Vagina (tissue), 2 donors: ENCODE data around the gene PRKRIP1. TPM values are rescaled to one million over a fixed set of nuclear protein-coding genes. Genes with fewer than 3 reads are reported as not detected.

Experiments used
- DNase-seq, 2 donors: peaks; one replicate each; pipeline ENCODE4 v3.0.0-alpha.2; 2017; ENCODE audit errors: extremely low spot score in 2 of 2
- H3K27ac ChIP-seq: fragments of 200-600 bp; sonication (generic); one replicate; pipeline ENCODE4 v1.5.1; 2019
- H3K27me3 ChIP-seq: fragments of 200-600 bp; sonication (generic); one replicate; pipeline ENCODE4 v1.5.1; 2019
- H3K36me3 ChIP-seq, 2 donors: fragments of 200-600 bp; sonication (generic); one replicate each; pipeline ENCODE4 v1.5.1; 2017 to 2019
- H3K4me1 ChIP-seq: fragments of 200-600 bp; sonication (generic); one replicate; pipeline ENCODE4 v1.5.1; 2019
- H3K4me3 ChIP-seq, 2 donors: fragments of 200-600 bp; sonication (generic); 1 replicate in 1 of 2; 2 replicates in 1 of 2; pipeline ENCODE4 v1.5.1; 2016 to 2019
- H3K9me3 ChIP-seq: fragments of 200-600 bp; sonication (generic); one replicate; pipeline ENCODE4 v1.5.1; 2019
- CTCF ChIP-seq, 3 experiments: fragments of 450-650 bp in 2 of 3; fragments of 200-600 bp in 1 of 3; sonication (generic) in 1 of 3; IDR thresholded peaks; one replicate each; pipeline ENCODE4 v1.5.1; 2017 to 2019; ENCODE audit warnings: antibody characterized with exemption in 3 of 3, mild to moderate bottlenecking in 2 of 3, moderate library complexity in 2 of 3
- POLR2A ChIP-seq, 2 donors: fragments of 450-650 bp; IDR thresholded peaks; one replicate each; pipeline ENCODE4 v1.6.1; 2017; ENCODE audit warnings: antibody characterized with exemption in 2 of 2, mild to moderate bottlenecking in 2 of 2, moderate library complexity in 2 of 2
- POLR2AphosphoS5 ChIP-seq, 2 donors: sonication (generic); formaldehyde crosslinking; IDR thresholded peaks; one replicate each; pipeline ENCODE4 v1.9.0; 2017; ENCODE audit warnings: antibody characterized with exemption in 2 of 2, mild to moderate bottlenecking in 2 of 2, low read depth in 1 of 2; ENCODE audit not compliant: insufficient read depth in 1 of 2
- intact Hi-C: fragments of 100-400 bp; cut with DNase I; formaldehyde crosslinking; loops from one replicate; pipeline ENCODE4 v1.15.1; 2023
- total RNA-seq: library from RNA; depleted of rRNA; stranded (reverse); fragments of >200 nt; gene quantifications from one replicate; pipeline ENCODE4 v1.2.3, GENCODE V29; 2016

The PRKRIP1 gene
- total RNA-seq, 1 donor from 2014 or later: 17.4 TPM

GRCh38 chr7:102413091-102413490 lies 16.9 kb downstream of the PRKRIP1 start:
- no peak overlapping the region for H3K4me3 ChIP-seq
- H3K9me3 ChIP-seq: no peaks in the 10 kb centered on the region
- H3K4me1 ChIP-seq: no peaks in the 10 kb centered on the region
- TF ChIP-seq POLR2A (IDR thresholded peaks at IDR 0.05) (no peak), POLR2AphosphoS5 (IDR thresholded peaks at IDR 0.05; ENCODE audit: insufficient read depth in 1 of 2, low read depth in 1 of 2) (no peak), CTCF (IDR thresholded peaks at IDR 0.05) (no peak)
- no peaks in the 10 kb centered on the region for H3K27me3 ChIP-seq
- H3K36me3 ChIP-seq: peaks cover 0 to 61% of the 10 kb centered on the region in 2 donors
- intact Hi-C loops: no loop called here
- H3K27ac ChIP-seq: no peak overlapping the region
- DNase-seq: no peak

GRCh38 chr7:102413611-102414010 lies 17.4 kb downstream of the PRKRIP1 start:
- Histone ChIP-seq H3K9me3 (no peaks in the 10 kb centered on the region), H3K4me3 (no peak overlapping the region), H3K27ac (no peak overlapping the region), H3K27me3 (no peaks in the 10 kb centered on the region), H3K36me3 (peaks cover 0 to 56% of the 10 kb centered on the region in 2 donors), H3K4me1 (no peaks in the 10 kb centered on the region)
- TF ChIP-seq POLR2A (IDR thresholded peaks at IDR 0.05) (no peak), CTCF (IDR thresholded peaks at IDR 0.05) (no peak), POLR2AphosphoS5 (IDR thresholded peaks at IDR 0.05; ENCODE audit: insufficient read depth in 1 of 2, low read depth in 1 of 2) (no peak)
- no peak for DNase-seq
- intact Hi-C loops: no loop called here

- no peak overlapping the region for H3K27ac ChIP-seq
- no peaks in the 10 kb centered on the region for H3K9me3 ChIP-seq
- H3K36me3 ChIP-seq: peaks cover 0 to 40% of the 10 kb centered on the region in 2 donors
- intact Hi-C loops: no loop called here
- no peak overlapping the region for H3K4me3 ChIP-seq
- no peak for DNase-seq
- TF ChIP-seq POLR2AphosphoS5 (IDR thresholded peaks at IDR 0.05; ENCODE audit: insufficient read depth in 1 of 2, low read depth in 1 of 2) (no peak), POLR2A (IDR thresholded peaks at IDR 0.05) (no peak), CTCF (IDR thresholded peaks at IDR 0.05) (no peak)
- H3K4me1 ChIP-seq: no peaks in the 10 kb centered on the region
- H3K27me3 ChIP-seq: no peaks in the 10 kb centered on the region
These were observed 19.6 kb downstream of the PRKRIP1 start for GRCh38 chr7:102415685-102416225.

GRCh38 chr7:102416406-102416805 lies 20.2 kb downstream of the PRKRIP1 start:
- H3K4me3 ChIP-seq: no peak overlapping the region
- H3K27me3 ChIP-seq: no peaks in the 10 kb centered on the region
- intact Hi-C loops: no loop called here
- H3K27ac ChIP-seq: no peak overlapping the region
- peaks cover 0 to 40% of the 10 kb centered on the region in 2 donors for H3K36me3 ChIP-seq
- DNase-seq: no peak
- H3K9me3 ChIP-seq: no peaks in the 10 kb centered on the region
- no peaks in the 10 kb centered on the region for H3K4me1 ChIP-seq
- no peak for TF ChIP-seq CTCF (IDR thresholded peaks at IDR 0.05)
- no peak for TF ChIP-seq POLR2AphosphoS5 (IDR thresholded peaks at IDR 0.05; ENCODE audit: insufficient read depth in 1 of 2, low read depth in 1 of 2)
- no peak for TF ChIP-seq POLR2A (IDR thresholded peaks at IDR 0.05)

GRCh38 chr7:102417105-102417504 lies 20.9 kb downstream of the PRKRIP1 start:
- intact Hi-C loops: no loop called here
- H3K9me3 ChIP-seq: no peaks in the 10 kb centered on the region
- H3K27ac ChIP-seq: no peak overlapping the region
- no peak for TF ChIP-seq POLR2A (IDR thresholded peaks at IDR 0.05)
- no peak for TF ChIP-seq CTCF (IDR thresholded peaks at IDR 0.05)
- TF ChIP-seq POLR2AphosphoS5 (IDR thresholded peaks at IDR 0.05; ENCODE audit: insufficient read depth in 1 of 2, low read depth in 1 of 2): no peak
- no peaks in the 10 kb centered on the region for H3K4me1 ChIP-seq
- H3K4me3 ChIP-seq: no peak overlapping the region
- DNase-seq: no peak
- peaks cover 0 to 42% of the 10 kb centered on the region in 2 donors for H3K36me3 ChIP-seq
- H3K27me3 ChIP-seq: no peaks in the 10 kb centered on the region
